GM12878 (cell line): ENCODE data around the gene NACA2. TPM values are rescaled to one million over a fixed set of nuclear protein-coding genes. Genes with fewer than 3 reads are reported as not detected.
A peak's percentile ranks its signal among the peaks of the same experiment; 100 is the strongest.

ENCODE experiments used
- ATAC-seq: fragments of 200-7000 bp; cut with Tn5 transposase; 3 replicates; pipeline ENCODE4 v1.9.1; 2020; ENCODE audit warnings: mild to moderate bottlenecking, moderate library complexity
- BruUV-seq: library from RNA; stranded (reverse); fragments of 400-500 nt; replicated peaks from 2 replicates; lab custom pipeline; 2021; lab: Mats Ljungman, UMichigan
- CTCF ChIA-PET: fragments of 300-600 bp; sonication (Branson Sonifier 250); formaldehyde crosslinking; extraction: SDS; loops from one replicate; lab custom pipeline; 2021; ENCODE audit warnings: inconsistent platforms; lab: Yijun Ruan, JAX
- POLR2A ChIA-PET: fragments of 350-600 bp; formaldehyde crosslinking; extraction: SDS; loops from one replicate; lab custom pipeline; 2021; ENCODE audit warnings: inconsistent platforms; lab: Charles Lee
- RAD21 ChIA-PET: fragments of 300-600 bp; sonication (Branson Sonifier 250); formaldehyde crosslinking; loops from one replicate; lab custom pipeline; 2023; ENCODE audit warnings: antibody characterized with exemption; ENCODE audit not compliant: unreplicated experiment; lab: Charles Lee
- SMC1A ChIA-PET: fragments of 300-600 bp; sonication (Branson Sonifier 250); formaldehyde crosslinking; loops from one replicate; lab custom pipeline; 2023; ENCODE audit not compliant: unreplicated experiment, uncharacterized antibody; lab: Charles Lee
- DNase-seq: peaks from one replicate; pipeline ENCODE4 v3.0.0-alpha.2; 2011; ENCODE audit warnings: low read depth, low spot score
- FAIRE-seq: peaks from 3 replicates; lab custom pipeline; 2011; peaks lifted over from hg19 to GRCh38; lab: Jason Lieb, UNC
- H2AFZ ChIP-seq: 2 replicates; pipeline ENCODE4 v1.6.0; 2011; ENCODE audit warnings: low read depth, low read length, control low read depth; ENCODE audit not compliant: control insufficient read depth
- H3K27ac ChIP-seq: 2 replicates; pipeline ENCODE4 v1.5.1; 2011; ENCODE audit warnings: control low read depth; ENCODE audit not compliant: control insufficient read depth, insufficient read depth
- H3K27me3 ChIP-seq, 2 experiments: replicated peaks in 1 of 2; 2 replicates each; pipeline versions ENCODE4 v1.6.0 to v1.6.1; 2011; ENCODE audit warnings: low read length in 1 of 2; ENCODE audit not compliant: control insufficient read depth in 2 of 2, insufficient read depth in 2 of 2
- H3K36me3 ChIP-seq, 2 experiments: 2 replicates each; pipeline ENCODE4 v1.5.1; 2011; ENCODE audit warnings: low read length in 1 of 2; ENCODE audit not compliant: control insufficient read depth in 2 of 2, insufficient read depth in 2 of 2
- H3K4me1 ChIP-seq: 2 replicates; pipeline ENCODE4 v1.6.1; 2011; ENCODE audit warnings: mild to moderate bottlenecking, low read length, moderate library complexity, mixed read lengths; ENCODE audit not compliant: control insufficient read depth, insufficient read depth
- H3K4me2 ChIP-seq: 2 replicates; pipeline ENCODE4 v1.6.0; 2011; ENCODE audit warnings: control low read depth; ENCODE audit not compliant: control insufficient read depth, insufficient read depth
- H3K4me3 ChIP-seq: fragments of 200-600 bp; sonication (generic); 2 replicates; pipeline ENCODE4 v1.5.1; 2016
- H3K79me2 ChIP-seq: 2 replicates; pipeline ENCODE4 v1.6.0; 2011; ENCODE audit warnings: low read length; ENCODE audit not compliant: control insufficient read depth, insufficient read depth
- H3K9ac ChIP-seq: 2 replicates; pipeline ENCODE4 v1.8.0; 2011; ENCODE audit warnings: low read length, control low read depth, mixed read lengths; ENCODE audit not compliant: control insufficient read depth, insufficient read depth
- H3K9me3 ChIP-seq: replicated peaks from 3 replicates; pipeline ENCODE4 v1.5.1; 2011; ENCODE audit warnings: mild to moderate bottlenecking, low read length; ENCODE audit not compliant: control insufficient read depth, insufficient read depth
- H4K20me1 ChIP-seq: 2 replicates; pipeline ENCODE4 v1.6.0; 2011; ENCODE audit not compliant: control insufficient read depth, insufficient read depth
- BMI1 ChIP-seq: fragments of 450-650 bp; IDR thresholded peaks from 2 replicates; pipeline ENCODE4 v1.6.1; 2016; ENCODE audit warnings: mild to moderate bottlenecking, moderate library complexity, borderline replicate concordance
- CBX5 ChIP-seq: sonication (generic); IDR thresholded peaks from 2 replicates; pipeline ENCODE4 v1.6.1; 2016; ENCODE audit warnings: low read depth, moderate library complexity, mild to moderate bottlenecking, inconsistent platforms
- ETV6 ChIP-seq, 2 experiments: fragments of 450-650 bp in 1 of 2; IDR thresholded peaks in 1 of 2; conservative IDR thresholded peaks in 1 of 2; 2 replicates each; pipeline ENCODE4 v1.6.1; 2014; ENCODE audit warnings: antibody characterized with exemption in 1 of 2, borderline replicate concordance in 1 of 2, low read depth in 1 of 2, mild to moderate bottlenecking in 1 of 2, moderate library complexity in 1 of 2
- NFXL1 ChIP-seq: fragments of 450-650 bp; IDR thresholded peaks from 2 replicates; pipeline ENCODE4 v1.6.1; 2017; ENCODE audit warnings: antibody characterized with exemption, mild to moderate bottlenecking, borderline replicate concordance
- ZNF274 ChIP-seq: IDR thresholded peaks from one replicate; pipeline ENCODE4 v1.8.0; 2011; ENCODE audit not compliant: insufficient read length, insufficient read depth
- ZNF622 ChIP-seq: fragments of 450-650 bp; IDR thresholded peaks from 2 replicates; pipeline ENCODE4 v1.6.1; 2017; ENCODE audit warnings: mild to moderate bottlenecking, inconsistent platforms
- whole genome bisulfite sequencing: methylation state at CpG from one replicate; pipeline ENCODE4 v1.1.6; 2016; ENCODE audit warnings: low lambda C conversion rate; ENCODE audit not compliant: insufficient replicate concordance, insufficient coverage; ENCODE audit errors: missing lambda C conversion rate; 5-methylcytosine and 5-hydroxymethylcytosine counted together
- in situ Hi-C: fragments of 300-500 bp; cut with MboI; formaldehyde crosslinking; loops from 9 replicates; pipeline ENCODE4 v1.14.3; 2018; ENCODE audit warnings: mixed read lengths
- intact Hi-C: fragments of 100-400 bp; cut with micrococcal nuclease; formaldehyde crosslinking; loops from one replicate; pipeline ENCODE4 v1.14.2; 2022; ENCODE audit not compliant: unreplicated experiment
- polyA plus RNA-seq, 11 experiments: library from polyadenylated mRNA; depleted of rRNA in 4 of 11; unstranded in 6 of 11; stranded (reverse) in 5 of 11; fragments of >200 nt; fragmentation: Nextera tagmentation in 4 of 11; fragmentation: Illumina TruSeq in 1 of 11; extraction: Ambion mirVana in 4 of 11; extraction: Trizol in 1 of 11; gene quantifications; 1 replicate in 1 of 11; 2 replicates in 10 of 11; pipeline versions ENCODE4 v1.2.1 to v1.2.3, GENCODE V29; 2011 to 2016; ENCODE audit warnings: inconsistent platforms in 2 of 11, missing spikeins in 2 of 11, low read depth in 1 of 11
- total RNA-seq, 4 experiments: library from RNA; depleted of rRNA in 3 of 4; stranded (reverse); fragments of >200 nt in 3 of 4; fragmentation: Illumina TruSeq in 1 of 4; extraction: Trizol in 1 of 4; gene quantifications; 2 replicates each; pipeline versions ENCODE4 v1.2.1 to v1.2.3, GENCODE V29; 2013 to 2021

The NACA2 gene
- total and polyA plus RNA-seq, 10 of the 15 experiments (the other 5 are each of a cell fraction or from before 2014, with no cell fraction given) = 0.16 to 0.68 (median 0.36) TPM; not detected in 4

DNA sequence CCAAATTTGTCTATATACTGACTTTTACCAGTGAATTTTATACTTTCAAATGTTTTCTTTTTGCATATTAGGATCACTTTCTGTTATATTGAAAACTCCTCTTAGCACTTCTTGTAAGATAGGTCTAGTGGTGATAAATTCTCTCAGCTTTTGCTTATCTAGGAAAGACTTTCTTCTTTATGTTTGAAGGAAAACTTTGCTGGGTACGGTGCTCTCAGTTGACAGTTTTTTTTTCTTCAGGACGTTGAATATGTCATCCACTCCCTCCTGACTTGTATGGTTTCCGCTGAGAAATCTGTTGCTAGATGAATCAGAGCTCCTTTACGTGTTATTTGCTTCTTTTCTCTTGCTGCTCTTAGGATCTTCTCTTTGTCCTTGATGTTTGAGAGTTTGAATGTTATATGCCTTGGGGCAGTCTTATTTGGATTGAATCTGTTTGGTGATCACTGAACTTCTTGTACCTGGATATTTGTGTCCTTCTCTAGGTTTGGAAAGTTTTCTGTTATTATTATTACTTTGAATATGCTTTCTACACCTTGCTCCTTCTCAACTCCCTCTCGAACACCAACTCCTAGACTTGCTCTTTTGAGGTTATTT is 44.0 kb upstream of the NACA2 start:
- TF ChIP-seq NFXL1 (peak; percentile 76), CBX5 (0 out of 2 replicates have a peak, but pooled peaks have one; percentile 35), BMI1 (no peak)
- TF ChIP-seq, all 136 proteins: peak for 2
- FAIRE-seq (no peak), ATAC-seq (no peak), DNase-seq (no peak)
- POLR2A ChIA-PET = no interaction called here
- H3K36me3 ChIP-seq = no peaks in the 10 kb centered on the region
- H2AFZ ChIP-seq = no peak overlapping the region
- no peaks in the 10 kb centered on the region for H3K79me2 ChIP-seq
- no peaks in the 10 kb centered on the region for H4K20me1 ChIP-seq
- intact Hi-C loops (no loop called here), in situ Hi-C loops (loop anchor here (5.0 kb wide), 2 partner anchors 202 to 472 kb away; no protein-coding TSS in a partner anchor)
- H3K27me3 ChIP-seq = no peaks in the 10 kb centered on the region; a peak in 1 of 4 replicates
- no peak overlapping the region for H3K9ac ChIP-seq
- no peak overlapping the region for H3K4me3 ChIP-seq
- WGBS = 35% methylated on average over 5 of the region's 5 CpGs
- CTCF ChIA-PET = interaction anchor here (0.6 to 6.0 kb wide), 29 partner anchors 9 to 479 kb away, joined by 3 to 83 read pairs (median 5); partner anchors contain the start of gene BRIP1
- RAD21 ChIA-PET = interaction anchor here (0.8 to 4.8 kb wide), 9 partner anchors 198 to 478 kb away, joined by 3 to 45 read pairs (median 7); partner anchors contain the start of gene BRIP1
- H3K9me3 ChIP-seq = no peaks in the 10 kb centered on the region
- no TSS peak for BruUV-seq
- no peaks in the 10 kb centered on the region for H3K4me1 ChIP-seq
- SMC1A ChIA-PET = interaction anchor here (0.7 to 5.6 kb wide), 25 partner anchors 11 to 939 kb away, joined by 3 to 80 read pairs (median 4); no protein-coding TSS in a partner anchor
- H3K4me2 ChIP-seq = no peak overlapping the region
- H3K27ac ChIP-seq = no peak overlapping the region

DNA sequence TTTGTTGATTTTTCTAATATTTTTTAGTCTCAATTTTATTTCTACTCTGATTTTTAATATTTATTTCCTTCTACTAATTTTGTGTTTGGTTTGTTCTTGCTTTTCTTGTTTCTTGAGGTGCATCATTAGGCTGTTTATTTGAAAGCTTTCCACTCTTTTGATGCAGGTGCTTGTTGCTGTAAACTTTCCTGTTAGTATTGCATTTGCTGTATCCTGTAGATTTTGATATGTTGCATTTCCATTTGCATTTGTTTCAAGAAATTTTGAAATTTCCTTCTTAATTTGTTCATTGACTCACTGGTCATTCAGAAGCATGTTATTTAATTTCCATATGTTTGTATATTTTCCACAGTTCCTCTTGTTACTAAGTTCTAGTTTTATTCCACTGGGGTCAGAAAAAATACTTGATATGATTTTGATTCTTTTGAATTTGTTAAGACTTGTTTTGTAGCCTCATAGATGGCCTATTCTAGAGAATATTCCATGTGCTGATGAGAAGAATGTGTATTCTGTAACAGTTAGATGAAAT is 43.1 kb upstream of the NACA2 start:
- ChIA-PET RAD21 (interaction anchor here (2.1 to 4.8 kb wide), 4 partner anchors 202 to 479 kb away, joined by 5 to 45 read pairs (median 20); no protein-coding TSS in a partner anchor), SMC1A (interaction anchor here (0.8 to 5.6 kb wide), 11 partner anchors 12 to 476 kb away, joined by 3 to 80 read pairs (median 6); no protein-coding TSS in a partner anchor), CTCF (interaction anchor here (0.6 to 6.0 kb wide), 10 partner anchors 10 to 476 kb away, joined by 3 to 83 read pairs (median 6); partner anchors contain the start of gene BRIP1), POLR2A (interaction anchor here (0.6 kb wide), 1 partner anchor 67 kb away, joined by 3 read pairs; no protein-coding TSS in a partner anchor)
- Histone ChIP-seq H3K36me3 (no peaks in the 10 kb centered on the region), H3K79me2 (no peaks in the 10 kb centered on the region), H4K20me1 (no peaks in the 10 kb centered on the region), H3K4me3 (no peak overlapping the region), H3K9ac (no peak overlapping the region), H3K4me1 (no peaks in the 10 kb centered on the region), H3K4me2 (no peak overlapping the region), H3K27ac (no peak overlapping the region), H3K9me3 (no peaks in the 10 kb centered on the region), H2AFZ (no peak overlapping the region), H3K27me3 (no peaks in the 10 kb centered on the region; a peak in 1 of 4 replicates)
- no peak for ATAC-seq
- intact Hi-C loops (no loop called here), in situ Hi-C loops (loop anchor here (5.0 kb wide), 1 partner anchor 473 kb away; no protein-coding TSS in a partner anchor)
- TF ChIP-seq ZNF274 (no peak), ETV6 (conservative IDR thresholded peaks at IDR 0.05 in 1 of 2, IDR thresholded peaks at IDR 0.05 in 1 of 2; ENCODE audit: borderline replicate concordance in 1 of 2, low read depth in 1 of 2) (peak in 1 of 2 experiments; percentile 89; a peak in 1 of 4 replicates), ZNF622 (no peak)
- no peak for FAIRE-seq
- BruUV-seq = no TSS peak
- DNase-seq = no peak
